ENCODE measurements around the gene PHF2. TPM values are rescaled to one million over a fixed set of nuclear protein-coding genes. Genes with fewer than 3 reads are reported as not detected.
A peak's percentile ranks its signal among the peaks of the same experiment; 100 is the strongest.

PHF2 gene
- total RNA-seq, 1 experiment from 2014 or later = 10.6 TPM

GRCh38 chr9:93633492-93634221, 57.3 kb downstream of the PHF2 start:
- Histone ChIP-seq H3K4me3 (ENCODE audit: insufficient read depth, low read depth, low read length) (no peak overlapping the region), H3K36me3 (replicated peaks; ENCODE audit: control insufficient read depth, insufficient read depth, low read length) (0 out of 2 replicates have a peak, but pooled peaks cover 1% of the 10 kb centered on the region), H3K27me3 (ENCODE audit: control insufficient read depth, insufficient read depth, low read length) (no peaks in the 10 kb centered on the region)
- no peak for DNase-seq

DNA sequence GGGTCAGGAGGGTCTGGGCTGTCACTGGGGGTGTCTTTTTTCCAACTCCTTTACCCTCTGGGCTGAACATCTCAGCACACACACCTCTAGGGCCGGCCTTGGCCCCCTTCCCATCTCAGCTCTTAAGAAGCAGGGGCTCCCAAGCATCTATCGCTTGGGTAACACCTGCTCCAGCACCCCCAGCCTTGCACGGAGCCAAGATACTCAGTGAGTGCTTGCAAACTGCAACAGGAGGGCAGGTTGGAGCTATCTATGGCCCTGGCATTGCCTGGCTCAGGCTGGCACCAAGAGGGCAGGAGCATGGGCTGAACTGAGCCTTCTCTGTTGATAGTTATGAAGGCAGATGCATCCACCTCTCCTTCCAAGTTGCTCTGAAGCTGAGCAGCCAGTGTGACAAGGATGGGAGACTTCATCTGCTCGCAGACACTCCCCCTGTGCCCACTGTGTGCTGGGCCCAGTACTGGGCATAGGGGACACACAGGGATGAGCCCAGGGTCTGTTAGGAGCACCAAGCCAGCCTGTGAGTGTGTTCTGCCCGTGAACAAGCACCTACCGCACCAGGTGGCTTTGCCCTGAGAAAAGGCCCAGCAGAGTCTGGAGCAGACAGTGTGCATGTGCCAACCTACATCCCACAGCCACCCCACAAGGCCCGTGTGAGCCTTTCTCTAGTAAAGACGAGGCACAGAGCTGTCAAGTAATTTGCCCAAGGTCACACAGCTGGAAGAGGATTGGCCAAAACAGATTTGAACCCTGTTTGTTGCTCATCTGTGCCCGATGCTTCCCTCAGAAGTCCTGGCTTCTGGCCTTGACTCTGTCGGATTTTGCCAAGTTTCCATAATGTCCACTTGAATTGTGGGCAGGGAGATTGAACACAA, 58.2 kb downstream of the PHF2 start:
- no peak for DNase-seq
- no peaks in the 10 kb centered on the region for H3K27me3 ChIP-seq (ENCODE audit: control insufficient read depth, insufficient read depth, low read length)

DNA sequence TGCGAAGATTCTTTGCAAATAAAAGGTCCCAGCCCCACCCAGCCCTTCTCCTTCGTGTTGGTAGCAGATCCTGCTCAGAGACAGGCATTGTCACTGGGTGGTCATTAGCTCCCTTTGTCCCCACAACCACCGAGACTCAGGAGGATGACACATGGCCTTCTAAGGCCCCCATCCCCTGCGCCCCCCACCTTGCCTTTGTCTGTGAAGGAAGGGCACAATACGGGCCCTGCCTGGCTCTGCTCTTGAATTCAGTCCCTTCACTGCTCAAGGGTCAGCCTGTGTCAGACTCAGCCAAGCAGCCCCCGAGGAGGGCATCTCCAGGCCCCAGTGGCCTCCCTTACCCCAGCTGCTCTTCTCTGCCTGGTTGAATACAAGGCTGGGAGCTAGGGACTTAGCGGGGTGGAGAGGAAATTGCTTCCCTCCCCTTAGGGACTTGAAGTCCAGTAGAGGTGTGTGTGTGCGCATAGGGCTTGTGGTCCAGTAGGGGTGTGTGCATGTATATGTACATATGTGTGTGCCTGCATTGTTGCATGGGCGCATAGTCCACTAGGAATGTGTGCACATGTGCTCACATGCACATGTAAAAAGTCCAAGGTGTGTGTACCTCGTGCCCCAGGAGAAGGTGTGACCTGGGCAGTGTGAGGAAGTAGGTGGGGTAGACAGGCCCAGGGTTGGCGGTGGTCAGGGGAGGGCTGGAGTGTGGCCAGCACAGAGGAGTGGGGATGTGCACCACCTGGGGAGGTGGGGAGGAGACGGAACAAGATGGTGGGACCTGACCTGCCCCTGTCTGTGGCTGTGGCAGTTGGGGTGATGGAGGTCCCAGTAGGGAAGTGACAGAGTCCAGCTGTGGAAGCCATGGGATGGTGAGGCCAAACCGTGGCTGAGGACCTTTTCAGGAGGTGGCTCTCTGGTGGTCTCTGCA, 59.1 kb downstream of the PHF2 start:
- Histone ChIP-seq H3K27me3 (ENCODE audit: control insufficient read depth, insufficient read depth, low read length) (no peaks in the 10 kb centered on the region), H3K4me3 (ENCODE audit: insufficient read depth, low read depth, low read length) (no peak overlapping the region), H3K36me3 (replicated peaks; ENCODE audit: control insufficient read depth, insufficient read depth, low read length) (0 out of 2 replicates have a peak, but pooled peaks cover 1% of the 10 kb centered on the region)
- peak; percentile 26 for DNase-seq

More for the DNA sequence above, 58.2 kb downstream of the PHF2 start:
- Histone ChIP-seq H3K4me3 (ENCODE audit: insufficient read depth, low read depth, low read length) (no peak overlapping the region), H3K36me3 (replicated peaks; ENCODE audit: control insufficient read depth, insufficient read depth, low read length) (0 out of 2 replicates have a peak, but pooled peaks cover 1% of the 10 kb centered on the region)

GRCh38 chr9:93636172-93636661, 59.8 kb downstream of the PHF2 start:
- H3K36me3 ChIP-seq (replicated peaks; ENCODE audit: control insufficient read depth, insufficient read depth, low read length) = 0 out of 2 replicates have a peak, but pooled peaks cover 1% of the 10 kb centered on the region
- no peak overlapping the region for H3K4me3 ChIP-seq (ENCODE audit: insufficient read depth, low read depth, low read length)
- peak; percentile 30 for DNase-seq
- H3K27me3 ChIP-seq (ENCODE audit: control insufficient read depth, insufficient read depth, low read length) = no peaks in the 10 kb centered on the region

DNA sequence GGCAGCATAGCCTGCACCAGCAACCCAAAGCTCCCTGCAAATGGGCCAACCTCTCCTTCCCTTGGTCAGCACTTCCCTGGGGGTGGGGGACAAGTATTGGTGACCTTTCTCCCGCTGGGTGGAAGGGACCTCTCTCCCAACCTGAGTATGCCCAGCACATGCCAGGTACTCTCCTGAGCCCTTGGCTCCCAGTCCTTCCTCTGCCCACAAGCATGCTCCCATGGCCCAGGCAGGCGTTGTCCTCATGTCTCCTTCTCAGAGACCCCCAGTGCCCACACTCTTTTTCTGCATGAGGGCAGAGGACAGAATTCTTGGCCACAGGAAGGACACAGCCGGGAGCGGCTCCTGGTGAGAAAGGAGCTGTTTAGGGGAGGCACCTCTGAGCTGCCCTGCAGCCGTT, 60.3 kb downstream of the PHF2 start:
- H3K4me3 ChIP-seq (ENCODE audit: insufficient read depth, low read depth, low read length) = no peak overlapping the region
- H3K36me3 ChIP-seq (replicated peaks; ENCODE audit: control insufficient read depth, insufficient read depth, low read length) = 0 out of 2 replicates have a peak, but pooled peaks cover 1% of the 10 kb centered on the region
- no peaks in the 10 kb centered on the region for H3K27me3 ChIP-seq (ENCODE audit: control insufficient read depth, insufficient read depth, low read length)
- peak; percentile 13 for DNase-seq

GRCh38 chr9:93637886-93638285, 61.5 kb downstream of the PHF2 start:
- DNase-seq = no peak

GRCh38 chr9:93640027-93640426, 63.6 kb downstream of the PHF2 start:
- DNase-seq = no peak
- Histone ChIP-seq H3K4me3 (ENCODE audit: insufficient read depth, low read depth, low read length) (no peak overlapping the region), H3K36me3 (replicated peaks; ENCODE audit: control insufficient read depth, insufficient read depth, low read length) (peaks cover 1% of the 10 kb centered on the region; the same call in 1 of the 2 replicates), H3K27me3 (ENCODE audit: control insufficient read depth, insufficient read depth, low read length) (no peaks in the 10 kb centered on the region)

More at GRCh38 chr9:93637886-93638285, 61.5 kb downstream of the PHF2 start:
- Histone ChIP-seq H3K36me3 (replicated peaks; ENCODE audit: control insufficient read depth, insufficient read depth, low read length) (0 out of 2 replicates have a peak, but pooled peaks cover 1% of the 10 kb centered on the region), H3K4me3 (ENCODE audit: insufficient read depth, low read depth, low read length) (no peak overlapping the region), H3K27me3 (ENCODE audit: control insufficient read depth, insufficient read depth, low read length) (no peaks in the 10 kb centered on the region)

- no peak for DNase-seq
These were observed 66.6 kb downstream of the PHF2 start for GRCh38 chr9:93642961-93643360.

GRCh38 chr9:93644397-93645088, 68.2 kb downstream of the PHF2 start:
- no peaks in the 10 kb centered on the region for H3K27me3 ChIP-seq (ENCODE audit: control insufficient read depth, insufficient read depth, low read length)
- DNase-seq = no peak

More at GRCh38 chr9:93642961-93643360, 66.6 kb downstream of the PHF2 start:
- H3K27me3 ChIP-seq (ENCODE audit: control insufficient read depth, insufficient read depth, low read length) = no peaks in the 10 kb centered on the region
- H3K36me3 ChIP-seq (replicated peaks; ENCODE audit: control insufficient read depth, insufficient read depth, low read length) = no peaks in the 10 kb centered on the region; the same call in 1 of the 2 replicates
- H3K4me3 ChIP-seq (ENCODE audit: insufficient read depth, low read depth, low read length) = no peak overlapping the region

DNA sequence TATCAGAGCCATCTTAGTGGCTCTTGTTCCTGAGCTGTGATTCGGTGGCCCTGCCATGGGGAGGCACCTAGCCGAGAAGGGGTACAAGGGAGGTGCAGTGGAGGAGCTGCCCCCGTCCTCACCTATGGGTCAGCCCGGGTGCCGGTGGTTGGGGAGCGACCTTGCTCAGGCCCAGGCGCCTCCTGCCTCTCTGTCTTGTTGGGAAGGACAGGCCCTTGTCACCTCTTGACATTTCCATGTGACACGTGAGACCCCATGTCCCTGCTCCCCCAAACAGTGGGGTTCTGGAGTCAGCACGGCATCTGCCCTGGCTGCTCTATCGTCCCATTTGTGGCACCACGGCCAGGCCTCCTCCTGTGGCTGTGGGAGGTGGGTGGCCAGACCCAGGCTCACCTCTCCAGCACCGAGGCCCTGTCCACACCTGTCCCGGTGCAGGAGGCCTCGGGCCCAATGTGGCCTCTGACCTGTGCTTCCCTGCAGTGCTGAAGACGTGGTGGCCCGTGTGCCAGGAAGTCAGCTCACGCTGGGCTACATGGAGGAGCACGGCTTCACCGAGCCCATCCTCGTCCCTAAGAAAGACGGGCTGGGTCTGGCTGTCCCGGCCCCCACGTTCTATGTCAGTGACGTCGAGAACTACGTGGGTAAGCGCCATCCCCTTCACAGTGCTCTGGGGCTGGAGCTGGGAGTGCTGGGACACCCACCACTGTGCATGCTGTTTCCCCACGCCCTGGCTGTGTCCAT, 68.9 kb downstream of the PHF2 start:
- H3K36me3 ChIP-seq (replicated peaks; ENCODE audit: control insufficient read depth, insufficient read depth, low read length) = peaks cover 8% of the 10 kb centered on the region
- DNase-seq = no peak
- no peak overlapping the region for H3K4me3 ChIP-seq (ENCODE audit: insufficient read depth, low read depth, low read length)
- H3K27me3 ChIP-seq (ENCODE audit: control insufficient read depth, insufficient read depth, low read length) = no peaks in the 10 kb centered on the region

More at GRCh38 chr9:93644397-93645088, 68.2 kb downstream of the PHF2 start:
- H3K4me3 ChIP-seq (ENCODE audit: insufficient read depth, low read depth, low read length) = no peak overlapping the region
- peaks cover under 1% of the 10 kb centered on the region for H3K36me3 ChIP-seq (replicated peaks; ENCODE audit: control insufficient read depth, insufficient read depth, low read length)

- no peak overlapping the region for H3K4me3 ChIP-seq (ENCODE audit: insufficient read depth, low read depth, low read length)
- H3K27me3 ChIP-seq (ENCODE audit: control insufficient read depth, insufficient read depth, low read length) = no peaks in the 10 kb centered on the region
- peaks cover 8% of the 10 kb centered on the region for H3K36me3 ChIP-seq (replicated peaks; ENCODE audit: control insufficient read depth, insufficient read depth, low read length)
- no peak for DNase-seq
These were observed 69.7 kb downstream of the PHF2 start for GRCh38 chr9:93645921-93646639.

- H3K36me3 ChIP-seq (replicated peaks; ENCODE audit: control insufficient read depth, insufficient read depth, low read length) = peaks cover 8% of the 10 kb centered on the region
- no peak overlapping the region for H3K4me3 ChIP-seq (ENCODE audit: insufficient read depth, low read depth, low read length)
- DNase-seq = no peak
- H3K27me3 ChIP-seq (ENCODE audit: control insufficient read depth, insufficient read depth, low read length) = no peaks in the 10 kb centered on the region
These were observed 70.3 kb downstream of the PHF2 start for GRCh38 chr9:93646640-93647178.

All from H7 (cell line).